Effector memory CD4-positive, alpha-beta T cell (primary cell): Measurements from ENCODE around the gene ADPRHL1.

Experiments used
- DNase-seq, 3 donors: peaks; one replicate each; pipeline ENCODE4 v3.0.0-alpha.2; 2020
- H3K27ac ChIP-seq: 2 replicates; pipeline ENCODE4 v1.7.0; 2013; ENCODE audit warnings: mild to moderate bottlenecking, low read length, moderate library complexity; ENCODE audit not compliant: insufficient read depth, poor library complexity, severe bottlenecking
- H3K27me3 ChIP-seq: replicated peaks from 2 replicates; pipeline ENCODE4 v1.7.0; 2013; ENCODE audit warnings: mild to moderate bottlenecking, low read length; ENCODE audit not compliant: insufficient read depth, control insufficient read depth, poor library complexity, severe bottlenecking
- H3K36me3 ChIP-seq: 2 replicates; pipeline ENCODE4 v1.7.0; 2013; ENCODE audit warnings: mild to moderate bottlenecking, low read length, moderate library complexity; ENCODE audit not compliant: control insufficient read depth, insufficient read depth
- H3K4me1 ChIP-seq: 2 replicates; pipeline ENCODE4 v1.7.0; 2013; ENCODE audit warnings: low read length, mild to moderate bottlenecking; ENCODE audit not compliant: control insufficient read depth, insufficient read depth, poor library complexity, severe bottlenecking
- H3K4me3 ChIP-seq: 2 replicates; pipeline ENCODE4 v1.7.0; 2013; ENCODE audit warnings: low read length, low read depth, mild to moderate bottlenecking; ENCODE audit not compliant: insufficient read depth, poor library complexity, severe bottlenecking
- H3K9me3 ChIP-seq: 2 replicates; pipeline ENCODE4 v1.7.0; 2013; ENCODE audit warnings: mild to moderate bottlenecking, low read length, moderate library complexity; ENCODE audit not compliant: control insufficient read depth

Gene ADPRHL1

DNA sequence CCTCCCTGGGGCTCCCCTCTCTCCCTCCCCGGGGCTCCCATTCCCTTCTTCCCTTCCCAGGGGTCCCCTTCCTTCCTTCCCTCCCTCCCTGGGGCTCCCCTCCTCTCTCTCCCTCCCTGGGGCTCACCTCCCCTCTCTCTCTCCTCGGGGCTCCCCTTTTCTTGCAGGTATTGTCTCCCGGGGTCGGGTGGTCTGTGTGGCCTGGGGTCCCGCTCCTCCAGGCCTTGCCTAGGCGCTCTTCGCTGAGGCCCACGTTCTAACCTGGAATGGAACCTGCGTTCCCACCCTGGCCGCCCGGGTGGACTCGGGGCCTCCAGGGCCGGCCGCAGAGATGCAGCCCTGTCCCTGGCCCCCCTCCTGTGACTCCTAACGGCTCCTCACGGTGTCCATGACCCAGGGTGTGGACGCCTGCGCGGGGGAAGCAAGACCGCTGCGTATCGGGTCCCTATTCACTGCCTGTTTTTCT, 38.2 kb upstream of the ADPRHL1 start:
- H3K27me3 ChIP-seq: no peaks in the 10 kb centered on the region
- no peaks in the 10 kb centered on the region for H3K9me3 ChIP-seq
- H3K4me1 ChIP-seq: peaks cover 19% of the 10 kb centered on the region
- peak overlapping the region; percentile 83 for H3K4me3 ChIP-seq
- no peak for DNase-seq
- H3K27ac ChIP-seq: peak overlapping the region; percentile 60
- H3K36me3 ChIP-seq: peaks cover 7% of the 10 kb centered on the region

GRCh38 chr13:113490496-113491417, 37.5 kb upstream of the ADPRHL1 start, which contains the start of gene DCUN1D2:
Gene DCUN1D2 (minus strand): TSS chr13:113490711. CDS start chr13:113490669, 42 bp downstream.
- peak; percentile 54 to 70 (median 59) for DNase-seq
- Histone ChIP-seq H3K9me3 (no peaks in the 10 kb centered on the region), H3K4me1 (peaks cover 19% of the 10 kb centered on the region), H3K36me3 (peaks cover 3% of the 10 kb centered on the region), H3K4me3 (peak within 1 kb of the TSS; percentile 83), H3K27me3 (no peaks in the 10 kb centered on the region), H3K27ac (peak within 1 kb of the TSS; percentile 60)

GRCh38 chr13:113489549-113490495, 36.5 kb upstream of the ADPRHL1 start:
- peak overlapping the region; percentile 83 for H3K4me3 ChIP-seq
- H3K27me3 ChIP-seq: no peaks in the 10 kb centered on the region
- no peaks in the 10 kb centered on the region for H3K36me3 ChIP-seq
- DNase-seq: peak in 1 of 3 donors; percentile 4
- peak overlapping the region; percentile 60 for H3K27ac ChIP-seq
- peaks cover 19% of the 10 kb centered on the region for H3K4me1 ChIP-seq
- H3K9me3 ChIP-seq: no peaks in the 10 kb centered on the region

DNA sequence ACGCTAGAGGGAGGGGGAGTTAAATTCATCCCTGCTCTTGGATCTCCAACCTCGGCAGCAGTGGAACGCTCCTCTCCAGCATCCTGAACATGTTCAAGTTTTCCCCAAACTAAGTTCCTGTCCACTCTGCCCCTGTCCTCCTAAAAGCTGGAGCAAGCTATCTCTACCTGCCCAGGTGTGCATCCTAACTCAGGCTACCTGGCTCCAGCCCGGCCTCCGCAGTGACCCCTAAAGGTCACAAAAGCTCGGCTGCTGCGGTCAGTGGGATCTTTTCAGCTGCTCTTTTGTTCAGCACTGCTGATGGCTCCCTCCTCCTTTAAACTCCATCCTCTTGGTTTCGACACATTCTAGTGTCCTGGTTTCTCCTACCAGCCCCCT, 35.9 kb upstream of the ADPRHL1 start:
- H3K4me1 ChIP-seq: peaks cover 19% of the 10 kb centered on the region
- no peak for DNase-seq

GRCh38 chr13:113488283-113488682, 35.0 kb upstream of the ADPRHL1 start:
- Histone ChIP-seq H3K27ac (no peak overlapping the region), H3K4me3 (no peak overlapping the region), H3K4me1 (peaks cover 19% of the 10 kb centered on the region), H3K9me3 (no peaks in the 10 kb centered on the region), H3K27me3 (no peaks in the 10 kb centered on the region), H3K36me3 (no peaks in the 10 kb centered on the region)
- DNase-seq: no peak

More for the DNA sequence above, 35.9 kb upstream of the ADPRHL1 start:
- Histone ChIP-seq H3K4me3 (peak overlapping the region; percentile 83), H3K9me3 (no peaks in the 10 kb centered on the region), H3K27me3 (no peaks in the 10 kb centered on the region), H3K27ac (no peak overlapping the region), H3K36me3 (no peaks in the 10 kb centered on the region)

DNA sequence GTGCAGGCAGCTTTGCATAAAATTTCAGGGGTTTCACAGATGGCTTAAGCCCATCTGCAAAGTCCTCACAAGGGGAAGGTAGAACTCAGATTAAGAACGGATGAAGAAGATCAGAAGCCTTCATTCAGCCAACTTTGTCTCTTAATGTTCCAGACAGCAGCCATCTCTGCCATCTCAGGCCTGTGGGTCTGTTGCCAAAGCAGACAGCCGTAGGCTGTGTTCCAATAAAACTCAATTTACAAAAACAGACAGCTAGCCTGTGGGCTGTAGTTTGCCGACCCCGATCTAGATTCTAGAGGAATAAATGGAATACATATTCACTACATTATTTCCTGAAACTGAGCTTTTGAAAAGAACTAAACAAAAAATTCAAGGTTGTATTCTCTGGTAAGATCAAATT, 33.4 kb upstream of the ADPRHL1 start:
- H3K27me3 ChIP-seq: no peaks in the 10 kb centered on the region
- H3K4me1 ChIP-seq: peaks cover 17% of the 10 kb centered on the region
- H3K36me3 ChIP-seq: no peaks in the 10 kb centered on the region
- no peak overlapping the region for H3K4me3 ChIP-seq
- no peak for DNase-seq
- no peaks in the 10 kb centered on the region for H3K9me3 ChIP-seq
- H3K27ac ChIP-seq: no peak overlapping the region

DNA sequence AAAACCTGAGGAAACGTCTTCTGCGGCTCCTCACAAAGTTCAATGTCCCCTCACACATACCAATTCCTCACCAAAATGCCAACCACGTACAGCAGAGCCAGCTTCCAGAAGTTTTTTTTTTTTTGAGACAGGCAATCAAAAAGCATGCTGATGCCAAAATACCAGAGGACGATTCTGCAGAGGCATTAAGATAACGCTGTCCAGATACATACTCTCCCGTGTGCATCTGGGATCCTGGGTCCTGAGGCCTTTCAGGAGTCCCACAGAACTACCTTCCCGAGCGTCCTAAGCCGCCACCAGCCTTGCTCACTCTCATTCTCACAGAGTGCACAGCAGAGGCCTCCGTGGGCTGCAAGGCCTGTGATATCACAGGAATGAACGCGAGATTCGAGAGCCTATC, 32.3 kb upstream of the ADPRHL1 start:
- Histone ChIP-seq H3K27ac (no peak overlapping the region), H3K9me3 (no peaks in the 10 kb centered on the region), H3K27me3 (no peaks in the 10 kb centered on the region), H3K4me1 (peaks cover 10% of the 10 kb centered on the region), H3K36me3 (no peaks in the 10 kb centered on the region), H3K4me3 (no peak overlapping the region)
- DNase-seq: no peak

- Histone ChIP-seq H3K27ac (no peak overlapping the region), H3K4me1 (no peaks in the 10 kb centered on the region), H3K36me3 (no peaks in the 10 kb centered on the region), H3K4me3 (no peak overlapping the region), H3K27me3 (no peaks in the 10 kb centered on the region), H3K9me3 (no peaks in the 10 kb centered on the region)
- no peak for DNase-seq
Measured at GRCh38 chr13:113483504-113484293, 30.4 kb upstream of the ADPRHL1 start.

GRCh38 chr13:113483081-113483480, 29.8 kb upstream of the ADPRHL1 start:
- H3K27ac ChIP-seq: no peak overlapping the region
- no peaks in the 10 kb centered on the region for H3K27me3 ChIP-seq
- DNase-seq: no peak
- no peaks in the 10 kb centered on the region for H3K4me1 ChIP-seq
- no peaks in the 10 kb centered on the region for H3K36me3 ChIP-seq
- no peaks in the 10 kb centered on the region for H3K9me3 ChIP-seq
- no peak overlapping the region for H3K4me3 ChIP-seq
